DMS 273 treated with DMSO at 0.1 percent for 48 hours (cell line): ENCODE results near the gene YWHAQ.
"Not testable (repeated sequence)": the region's sequence is repeated elsewhere in the genome, so short reads cannot be mapped to it uniquely, and the experiment has no call there.

Experiments
- DNase-seq: peaks from one replicate; lab custom pipeline; 2025; lab: John Stamatoyannopoulos, UW

YWHAQ gene

GRCh38 chr2:9631878-9632700 lies 1.3 kb upstream of the YWHAQ start:
- no peak for DNase-seq

GRCh38 chr2:9631553-9631819 lies 689 bp upstream of the YWHAQ start:
- DNase-seq = no peak

DNA sequence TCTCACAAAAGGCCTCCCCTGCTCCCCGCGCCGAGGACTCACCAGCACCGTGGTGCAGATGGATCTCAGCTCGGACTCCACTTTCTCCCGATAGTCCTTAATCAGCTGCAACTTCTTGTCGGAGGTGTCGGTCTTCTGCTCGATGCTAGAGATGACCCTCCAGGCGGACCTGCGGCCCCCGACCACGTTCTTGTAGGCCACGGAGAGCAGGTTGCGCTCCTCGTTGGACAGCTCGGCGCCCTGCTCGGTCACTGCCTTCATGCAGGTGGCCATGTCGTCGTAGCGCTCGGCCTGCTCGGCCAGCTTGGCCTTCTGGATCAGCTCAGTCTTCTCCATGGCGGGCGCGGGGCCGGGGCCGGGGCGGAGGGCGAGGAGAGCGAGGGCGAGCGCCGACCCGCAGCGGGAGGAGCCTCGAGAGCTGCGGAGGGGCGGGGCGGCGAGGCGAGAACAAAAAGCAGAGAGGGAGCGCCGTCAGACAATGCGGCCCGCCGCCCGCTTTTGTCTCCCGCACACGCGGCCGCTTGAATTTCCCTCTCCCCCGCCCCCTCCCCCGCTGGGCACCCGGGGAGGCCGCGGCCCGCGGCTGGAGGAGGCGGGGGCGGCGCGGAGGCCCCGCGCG lies 571 bp downstream of the YWHAQ start:
- no peak for DNase-seq

GRCh38 chr2:9629222-9630116 lies 1.3 kb downstream of the YWHAQ start:
- DNase-seq = no peak

- no peak for DNase-seq
These were observed 3.5 kb downstream of the YWHAQ start for GRCh38 chr2:9627310-9627709.

DNA sequence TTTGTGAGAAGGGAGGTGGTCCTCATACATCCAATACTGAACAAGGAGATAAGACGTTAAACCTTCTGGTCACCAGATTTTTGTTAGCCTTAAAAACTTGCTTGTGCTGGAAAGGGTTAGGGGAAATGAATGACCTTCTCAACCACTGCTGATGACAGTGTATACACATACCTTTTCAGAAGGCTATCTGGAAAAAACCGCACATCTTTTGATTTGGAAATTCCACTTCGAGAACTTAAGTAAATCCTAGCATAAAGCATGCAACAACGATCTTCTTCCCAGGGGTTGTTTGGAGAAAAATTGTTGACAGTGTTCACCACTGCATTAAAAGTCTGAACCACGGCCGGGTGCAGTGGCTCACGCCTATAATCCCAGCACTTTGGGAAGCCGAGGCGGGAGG lies 7.6 kb downstream of the YWHAQ start:
- DNase-seq = no peak

DNA sequence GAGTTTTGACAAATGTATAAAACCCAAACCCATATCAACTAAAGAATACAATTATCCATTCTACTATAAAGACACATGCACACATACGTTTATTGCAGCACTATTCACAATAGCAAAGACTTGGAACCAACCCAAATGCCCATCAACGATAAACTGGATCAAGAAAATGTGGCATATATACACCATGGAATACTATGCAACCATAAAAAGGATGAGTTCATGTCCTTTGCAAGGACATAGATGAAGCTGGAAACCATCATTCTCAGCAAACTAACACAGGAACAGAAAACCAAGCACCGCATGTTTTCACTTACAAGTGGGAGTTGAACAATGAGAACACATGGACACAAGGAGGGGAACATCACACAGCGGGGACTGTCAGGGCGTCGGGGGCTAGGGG lies 9.1 kb downstream of the YWHAQ start:
- not testable (repeated sequence) for DNase-seq

- DNase-seq = no peak
These were observed 12.4 kb downstream of the YWHAQ start for GRCh38 chr2:9618410-9618809.

GRCh38 chr2:9617749-9618148 lies 13.0 kb downstream of the YWHAQ start:
- no peak for DNase-seq

DNA sequence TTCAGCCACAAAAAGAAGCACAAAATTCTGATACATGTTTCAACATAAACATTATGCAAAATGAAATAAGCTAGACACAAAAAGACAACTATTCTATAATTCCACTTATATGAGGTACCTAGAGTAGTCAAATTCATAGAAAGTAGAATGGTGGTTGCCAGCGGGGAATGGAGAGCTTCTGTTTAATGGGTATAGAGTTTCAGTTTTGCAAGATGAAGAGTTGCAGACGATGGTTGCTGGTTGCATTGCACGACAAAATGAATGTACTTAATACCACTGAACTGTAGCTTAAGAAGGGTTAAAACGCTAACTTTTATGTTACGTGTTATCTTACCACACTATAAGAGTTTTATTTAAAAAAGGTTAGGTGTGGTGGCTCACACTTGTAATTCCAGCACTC lies 13.5 kb downstream of the YWHAQ start:
- no peak for DNase-seq

- no peak for DNase-seq
These were observed 16.2 kb downstream of the YWHAQ start for GRCh38 chr2:9614562-9614961.

DNA sequence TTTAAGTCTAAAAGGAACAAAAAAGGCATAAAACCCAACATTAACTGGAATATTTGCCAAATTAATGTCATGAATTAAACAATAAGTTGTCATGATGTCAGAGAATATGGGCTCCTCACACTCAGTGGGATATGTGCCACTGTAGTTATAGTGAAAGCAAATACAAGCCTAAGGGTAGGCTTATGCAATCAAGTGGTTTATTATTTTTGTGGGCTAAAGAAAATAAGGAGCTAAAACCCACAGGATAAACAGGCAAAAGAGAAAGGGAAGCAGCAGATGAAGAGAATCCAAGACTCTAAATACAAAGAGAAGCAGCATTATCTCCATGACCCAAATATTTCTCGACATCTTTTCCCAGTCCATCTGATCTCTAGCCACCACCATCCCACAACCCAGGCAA lies 17.5 kb downstream of the YWHAQ start:
- DNase-seq = no peak

- DNase-seq = not testable (repeated sequence)
These were observed 19.3 kb downstream of the YWHAQ start for GRCh38 chr2:9611549-9611912.

DNA sequence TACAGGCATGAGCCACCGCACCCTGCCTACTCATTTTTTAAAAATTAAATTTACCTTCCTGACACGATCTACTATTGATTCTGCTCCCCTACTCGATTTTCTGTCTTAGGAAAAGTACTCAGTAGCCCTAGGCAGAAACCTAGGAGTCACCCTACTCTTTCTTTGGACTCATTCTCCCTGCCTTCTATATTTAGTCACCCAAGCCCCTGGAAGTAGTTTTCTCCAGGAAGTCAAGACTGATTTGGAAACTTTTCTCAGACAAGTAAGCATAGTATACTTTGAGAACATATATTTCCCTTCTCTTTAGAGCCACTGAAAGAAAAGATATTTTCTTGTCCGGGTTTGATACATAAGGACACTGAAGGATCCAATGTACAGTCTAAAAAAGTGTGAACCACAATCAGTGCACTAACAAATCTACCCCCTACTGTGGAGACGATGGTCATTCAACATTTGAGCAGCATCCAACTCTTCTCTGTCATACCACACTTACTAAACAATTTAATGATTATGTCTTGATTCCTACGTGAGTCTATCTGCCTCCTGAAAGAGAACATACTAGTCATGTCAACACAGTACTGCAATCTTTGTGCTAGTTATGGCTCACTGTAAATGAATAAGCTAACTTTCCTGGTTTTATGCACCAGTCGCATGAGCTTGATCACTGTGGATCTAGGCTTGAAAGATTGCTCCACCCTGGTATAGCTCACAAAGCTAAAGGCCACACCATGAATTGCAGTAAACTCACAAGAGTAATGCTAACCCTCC lies 19.8 kb downstream of the YWHAQ start:
- DNase-seq = no peak

GRCh38 chr2:9608491-9608890 lies 22.3 kb downstream of the YWHAQ start:
- not testable (repeated sequence) for DNase-seq

DNA sequence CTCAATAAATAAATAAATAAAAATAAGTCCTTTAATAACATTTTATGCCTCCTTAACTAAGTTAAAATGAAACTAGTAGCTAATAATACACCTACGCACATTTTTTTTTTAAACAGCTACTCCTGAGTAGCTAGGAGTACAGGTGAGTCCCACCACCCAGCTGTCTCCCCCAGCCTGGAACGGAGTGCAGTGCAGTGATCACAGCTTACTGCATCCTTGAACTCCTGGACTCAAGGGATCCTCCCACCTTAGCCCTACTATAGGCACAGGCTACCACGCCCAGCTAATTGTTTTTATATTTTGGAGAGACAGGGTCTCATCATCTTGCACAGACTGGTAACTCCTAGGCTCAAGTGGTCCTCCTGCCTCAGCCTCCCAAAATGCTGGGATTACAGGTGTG lies 28.4 kb downstream of the YWHAQ start:
- no peak for DNase-seq

- no peak for DNase-seq
These were observed 29.4 kb downstream of the YWHAQ start for GRCh38 chr2:9601397-9601796.

GRCh38 chr2:9599430-9599829 lies 31.4 kb downstream of the YWHAQ start:
- DNase-seq = no peak

DNA sequence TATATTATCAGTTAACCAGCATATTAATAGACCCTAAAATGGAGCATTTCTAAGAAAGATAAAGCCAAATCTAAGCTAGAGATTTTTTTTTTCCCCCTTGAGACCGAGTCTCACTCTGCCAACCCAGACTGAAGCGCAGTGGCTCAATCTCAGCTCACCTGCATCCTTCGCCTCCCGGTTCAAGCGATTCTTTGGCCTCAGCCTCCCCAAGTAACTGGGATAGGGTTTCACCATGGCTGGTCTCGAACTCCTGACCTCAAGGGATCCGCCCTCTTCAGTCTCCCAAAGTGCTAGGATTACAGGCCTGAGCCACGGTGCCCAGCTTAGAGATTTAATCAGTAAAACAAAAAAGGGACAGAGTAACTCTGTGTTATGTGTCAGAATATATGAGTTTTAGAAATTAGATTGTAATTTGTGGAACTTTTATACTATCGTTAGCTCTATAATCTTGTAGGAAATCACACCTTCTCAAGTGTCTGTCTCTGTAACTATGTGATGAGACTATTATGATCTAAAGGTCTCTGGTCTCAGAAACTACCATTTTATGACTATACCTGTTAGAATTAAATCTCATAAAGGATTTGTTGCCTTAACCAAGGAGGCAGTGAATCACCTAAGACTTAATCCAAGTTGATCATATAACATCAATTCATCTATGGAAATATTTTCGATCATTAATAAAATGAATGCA lies 34.0 kb downstream of the YWHAQ start:
- no peak for DNase-seq

- DNase-seq = no peak
These were observed 35.1 kb downstream of the YWHAQ start for GRCh38 chr2:9595746-9596145.

DNA sequence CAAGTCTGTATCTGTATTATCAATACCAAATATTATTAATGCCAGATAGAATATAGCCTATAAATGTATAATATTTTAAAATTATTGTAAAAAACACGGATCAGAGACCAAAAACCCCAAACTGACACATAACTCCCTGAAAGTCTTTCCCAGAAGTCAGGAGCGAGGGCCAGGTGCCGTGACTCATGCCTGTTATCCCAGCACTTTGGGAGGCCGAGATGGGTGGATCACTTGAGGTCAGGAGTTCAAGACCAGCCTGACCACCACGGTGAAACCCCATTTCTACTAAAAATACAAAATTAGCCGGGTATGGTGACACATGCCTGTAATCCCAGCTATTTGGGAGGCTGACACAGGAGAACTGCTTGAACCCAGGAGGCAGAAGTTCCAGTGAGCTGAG lies 35.5 kb downstream of the YWHAQ start:
- DNase-seq = not testable (repeated sequence)
